ENCODE data around the gene C3orf20. TPM values are rescaled to one million over a fixed set of nuclear protein-coding genes. Genes with fewer than 3 reads are reported as not detected.

C3orf20 gene
- total RNA-seq, 4 donors from 2014 or later, result not detected

- 78 to 94% methylated on average over 16 of the region's 18 CpGs for WGBS, 2 donors
- H3K27me3 ChIP-seq, result no peaks in the 10 kb centered on the region
- no peak overlapping the region for H3K27ac ChIP-seq
- no peaks in the 10 kb centered on the region for H3K36me3 ChIP-seq
- H3K9me3 ChIP-seq, result no peaks in the 10 kb centered on the region
- H3K4me3 ChIP-seq, result no peak overlapping the region
- DNase-seq (ENCODE audit: low spot score in 2 of 2), result no peak
- TF ChIP-seq POLR2A (IDR thresholded peaks at IDR 0.05) (no peak), CTCF (IDR thresholded peaks at IDR 0.05) (no peak), EP300 (IDR thresholded peaks at IDR 0.05) (no peak)
- H3K4me1 ChIP-seq, result no peaks in the 10 kb centered on the region
Observed at GRCh38 chr3:14771593-14772497, 96.9 kb downstream of the C3orf20 start.

- WGBS, 2 donors, result 82 to 92% methylated on average over 12 to 15 of the region's 16 CpGs
- no peak overlapping the region for H3K27ac ChIP-seq
- no peaks in the 10 kb centered on the region for H3K9me3 ChIP-seq
- no peak overlapping the region for H3K4me3 ChIP-seq
- H3K36me3 ChIP-seq, result no peaks in the 10 kb centered on the region
- TF ChIP-seq EP300 (IDR thresholded peaks at IDR 0.05) (no peak), POLR2A (IDR thresholded peaks at IDR 0.05) (no peak)
- no peaks in the 10 kb centered on the region for H3K4me1 ChIP-seq
- no peaks in the 10 kb centered on the region for H3K27me3 ChIP-seq
- DNase-seq (ENCODE audit: low spot score in 2 of 2), result no peak
Observed at GRCh38 chr3:14772533-14773138, 97.7 kb downstream of the C3orf20 start.

GRCh38 chr3:14773281-14773680, 98.3 kb downstream of the C3orf20 start:
- Histone ChIP-seq H3K9me3 (no peaks in the 10 kb centered on the region), H3K27me3 (no peaks in the 10 kb centered on the region), H3K36me3 (no peaks in the 10 kb centered on the region), H3K4me3 (no peak overlapping the region), H3K27ac (no peak overlapping the region), H3K4me1 (no peaks in the 10 kb centered on the region)
- no peak for DNase-seq (ENCODE audit: low spot score in 2 of 2)
- TF ChIP-seq EP300 (IDR thresholded peaks at IDR 0.05) (no peak), POLR2A (IDR thresholded peaks at IDR 0.05) (no peak), CTCF (IDR thresholded peaks at IDR 0.05) (no peak)

GRCh38 chr3:14773691-14774128, 98.8 kb downstream of the C3orf20 start:
- no peak overlapping the region for H3K27ac ChIP-seq
- H3K36me3 ChIP-seq, result no peaks in the 10 kb centered on the region
- no peaks in the 10 kb centered on the region for H3K4me1 ChIP-seq
- WGBS, 2 donors, result 82 to 85% methylated on average over 6 of the region's 6 CpGs
- no peak overlapping the region for H3K4me3 ChIP-seq
- no peak for DNase-seq (ENCODE audit: low spot score in 2 of 2)
- TF ChIP-seq EP300 (IDR thresholded peaks at IDR 0.05) (no peak), CTCF (IDR thresholded peaks at IDR 0.05) (no peak), POLR2A (IDR thresholded peaks at IDR 0.05) (no peak)
- H3K9me3 ChIP-seq, result peaks cover 0 to 2% (median 0%) of the 10 kb centered on the region in 4 donors
- H3K27me3 ChIP-seq, result no peaks in the 10 kb centered on the region

GRCh38 chr3:14774431-14774830, 99.5 kb downstream of the C3orf20 start:
- no peak for DNase-seq (ENCODE audit: low spot score in 2 of 2)
- H3K36me3 ChIP-seq, result no peaks in the 10 kb centered on the region
- H3K27ac ChIP-seq, result no peak overlapping the region
- peaks cover 0 to 8% (median 2%) of the 10 kb centered on the region in 4 donors for H3K9me3 ChIP-seq
- no peaks in the 10 kb centered on the region for H3K27me3 ChIP-seq
- TF ChIP-seq CTCF (IDR thresholded peaks at IDR 0.05), result no peak
- no peak for TF ChIP-seq EP300 (IDR thresholded peaks at IDR 0.05)
- TF ChIP-seq POLR2A (IDR thresholded peaks at IDR 0.05), result no peak
- H3K4me3 ChIP-seq, result no peak overlapping the region
- 86 to 92% methylated on average over 12 of the region's 12 CpGs for WGBS, 2 donors
- H3K4me1 ChIP-seq, result no peaks in the 10 kb centered on the region

All from tibial nerve (tissue), 4 donors.